ENCODE results near the gene NCBP1.
"Not testable (repeated sequence)": the region's sequence is repeated elsewhere in the genome, so short reads cannot be mapped to it uniquely, and the experiment has no call there.

The NCBP1 gene, protein sequence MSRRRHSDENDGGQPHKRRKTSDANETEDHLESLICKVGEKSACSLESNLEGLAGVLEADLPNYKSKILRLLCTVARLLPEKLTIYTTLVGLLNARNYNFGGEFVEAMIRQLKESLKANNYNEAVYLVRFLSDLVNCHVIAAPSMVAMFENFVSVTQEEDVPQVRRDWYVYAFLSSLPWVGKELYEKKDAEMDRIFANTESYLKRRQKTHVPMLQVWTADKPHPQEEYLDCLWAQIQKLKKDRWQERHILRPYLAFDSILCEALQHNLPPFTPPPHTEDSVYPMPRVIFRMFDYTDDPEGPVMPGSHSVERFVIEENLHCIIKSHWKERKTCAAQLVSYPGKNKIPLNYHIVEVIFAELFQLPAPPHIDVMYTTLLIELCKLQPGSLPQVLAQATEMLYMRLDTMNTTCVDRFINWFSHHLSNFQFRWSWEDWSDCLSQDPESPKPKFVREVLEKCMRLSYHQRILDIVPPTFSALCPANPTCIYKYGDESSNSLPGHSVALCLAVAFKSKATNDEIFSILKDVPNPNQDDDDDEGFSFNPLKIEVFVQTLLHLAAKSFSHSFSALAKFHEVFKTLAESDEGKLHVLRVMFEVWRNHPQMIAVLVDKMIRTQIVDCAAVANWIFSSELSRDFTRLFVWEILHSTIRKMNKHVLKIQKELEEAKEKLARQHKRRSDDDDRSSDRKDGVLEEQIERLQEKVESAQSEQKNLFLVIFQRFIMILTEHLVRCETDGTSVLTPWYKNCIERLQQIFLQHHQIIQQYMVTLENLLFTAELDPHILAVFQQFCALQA

DNA sequence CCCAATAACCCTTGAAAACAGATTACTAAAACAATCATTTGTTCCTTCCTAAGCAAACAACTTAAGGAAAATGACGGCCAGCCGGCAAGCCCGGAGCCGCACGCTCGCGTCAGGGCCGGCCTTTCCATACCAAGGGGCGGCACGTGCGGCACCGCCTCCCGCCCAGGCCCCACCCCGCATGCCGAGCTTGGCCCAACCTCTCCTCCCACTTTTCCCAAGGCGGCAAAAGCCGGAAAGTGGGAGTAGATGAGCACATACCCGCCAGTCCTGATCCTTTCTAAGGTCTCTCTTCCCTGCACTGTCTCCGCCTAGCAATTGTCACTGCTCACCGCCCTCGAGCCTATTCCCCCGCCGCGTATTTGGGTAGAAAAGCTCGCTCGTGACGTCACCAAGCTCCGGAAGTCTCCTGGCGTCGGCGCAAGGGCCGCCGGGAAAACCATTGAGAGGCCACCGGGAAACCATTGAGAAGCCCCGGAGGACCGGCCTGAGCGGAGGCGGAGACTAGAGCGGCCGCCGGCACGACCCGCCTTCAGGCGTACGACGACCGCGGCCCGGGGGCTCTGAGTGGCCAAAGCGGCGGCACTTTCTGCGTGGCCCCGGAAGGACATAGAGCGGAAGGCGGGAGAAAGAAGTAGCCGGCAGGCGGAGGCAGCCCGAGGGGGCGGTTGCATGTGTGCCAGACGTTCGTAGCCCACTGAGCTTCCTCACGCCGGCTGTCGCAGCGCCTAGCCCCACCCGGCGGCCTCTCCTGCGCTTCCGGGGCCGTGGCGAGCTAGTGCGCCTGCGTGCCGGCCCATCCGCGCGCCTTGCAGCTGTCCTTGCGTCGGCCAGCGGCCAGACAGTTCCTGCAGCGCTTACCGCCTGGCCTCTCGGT is at the start of gene NCBP1, which contains the start of gene TSTD2:
Gene NCBP1 (plus strand): TSS at position 837 of the 874 bp plus-strand sequence. CDS start 61 bp downstream, outside the sequence.
Gene TSTD2 (minus strand): TSS at position 384 of the 874 bp plus-strand sequence. CDS start 5,806 bp downstream, outside the sequence.
- DNase-seq: peak; percentile 79 to 89

DNA sequence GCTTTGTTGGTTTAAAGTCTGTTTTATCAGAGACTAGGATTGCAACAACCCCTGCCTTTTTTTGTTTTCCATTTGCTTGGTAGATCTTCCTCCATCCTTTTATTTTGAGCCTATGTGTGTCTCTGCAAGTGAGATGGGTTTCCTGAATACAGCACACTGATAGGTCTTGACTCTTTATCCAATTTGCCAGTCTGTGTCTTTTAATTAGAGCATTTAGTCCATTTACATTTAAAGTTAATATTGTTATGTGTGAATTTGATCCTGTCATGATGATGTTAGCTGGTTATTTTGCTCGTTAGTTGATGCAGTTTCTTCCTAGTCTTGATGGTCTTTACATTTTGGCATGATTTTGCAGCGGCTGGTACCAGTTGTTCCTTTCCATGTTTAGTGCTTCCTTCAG is 48.8 kb upstream of the NCBP1 start:
- not testable (repeated sequence) for DNase-seq

DNA sequence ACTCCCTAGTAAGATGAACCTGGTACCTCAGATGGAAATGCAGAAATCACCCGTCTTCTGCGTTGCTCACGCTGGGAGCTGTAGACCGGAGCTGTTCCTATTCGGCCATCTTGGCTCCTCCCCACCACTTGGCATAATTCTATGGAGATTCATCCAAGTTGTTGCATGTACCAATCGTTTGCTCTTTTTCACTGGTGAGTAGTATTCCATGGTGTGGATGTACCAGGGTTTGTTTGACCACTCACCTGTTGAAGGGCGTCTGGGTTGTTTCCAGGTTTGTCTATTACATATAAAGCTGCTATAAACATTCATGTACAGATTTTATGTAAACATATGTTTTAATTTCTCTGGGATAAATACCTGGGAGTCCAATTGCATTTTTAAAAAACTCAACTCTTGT is 46.7 kb upstream of the NCBP1 start:
- DNase-seq: not testable (repeated sequence)

DNA sequence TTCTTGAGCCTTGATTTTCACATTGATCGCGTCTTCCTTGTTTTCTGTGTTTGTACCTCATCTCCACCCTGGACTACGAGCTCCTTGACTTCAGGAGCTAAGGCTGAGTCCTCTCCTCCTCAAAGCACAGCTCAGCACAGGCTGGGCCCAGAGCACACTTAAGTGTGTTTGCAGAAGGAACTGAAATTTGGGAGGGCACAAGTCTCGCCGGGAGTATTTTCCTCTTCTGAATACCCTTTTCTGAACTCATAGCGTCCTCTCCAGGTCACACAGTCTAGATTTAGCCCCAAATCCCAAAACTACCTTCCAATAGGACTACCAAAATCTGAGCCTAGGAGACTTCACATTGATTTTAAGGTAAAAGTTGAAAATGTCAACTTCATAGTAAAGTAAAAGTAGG is 42.1 kb upstream of the NCBP1 start:
- no peak for DNase-seq

DNA sequence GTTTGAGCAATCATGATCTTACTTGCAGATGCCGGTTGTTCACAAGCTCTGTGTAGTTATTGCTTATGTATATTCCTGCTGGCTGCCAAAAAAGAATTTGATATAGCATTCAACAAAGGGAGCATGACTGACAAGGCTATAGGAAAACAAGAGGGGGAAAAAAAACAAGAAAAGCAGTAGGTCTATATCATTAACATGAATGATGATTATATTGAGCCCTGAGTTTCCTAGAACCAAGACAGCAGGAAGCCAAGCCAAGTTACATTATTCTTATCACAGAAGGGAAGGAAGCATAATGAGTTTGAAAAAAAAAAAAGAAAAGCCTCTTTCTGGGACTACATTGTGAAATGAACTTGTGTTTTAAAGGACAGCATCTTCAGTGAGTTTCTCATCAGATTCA is 41.5 kb upstream of the NCBP1 start:
- DNase-seq: no peak

DNA sequence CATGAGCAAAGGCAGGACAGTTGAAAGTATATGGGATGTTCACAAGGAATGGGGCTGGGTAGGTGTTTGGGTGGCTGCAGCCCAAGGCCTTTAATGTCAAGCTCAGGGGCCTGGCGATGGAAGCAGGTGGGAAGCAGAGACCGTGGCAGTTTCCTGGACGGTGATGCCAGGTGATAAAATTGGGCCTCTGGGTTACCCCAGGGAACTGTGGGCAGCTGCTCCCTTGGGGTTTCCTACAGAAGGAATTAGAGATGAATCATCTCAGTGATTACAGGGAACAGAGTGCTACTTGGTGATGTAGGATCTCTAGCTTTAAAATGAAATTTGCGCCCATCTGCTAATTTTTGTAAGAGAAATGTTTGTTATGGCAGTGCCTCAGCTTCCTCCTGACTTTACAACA is 39.7 kb upstream of the NCBP1 start:
- DNase-seq: no peak

DNA sequence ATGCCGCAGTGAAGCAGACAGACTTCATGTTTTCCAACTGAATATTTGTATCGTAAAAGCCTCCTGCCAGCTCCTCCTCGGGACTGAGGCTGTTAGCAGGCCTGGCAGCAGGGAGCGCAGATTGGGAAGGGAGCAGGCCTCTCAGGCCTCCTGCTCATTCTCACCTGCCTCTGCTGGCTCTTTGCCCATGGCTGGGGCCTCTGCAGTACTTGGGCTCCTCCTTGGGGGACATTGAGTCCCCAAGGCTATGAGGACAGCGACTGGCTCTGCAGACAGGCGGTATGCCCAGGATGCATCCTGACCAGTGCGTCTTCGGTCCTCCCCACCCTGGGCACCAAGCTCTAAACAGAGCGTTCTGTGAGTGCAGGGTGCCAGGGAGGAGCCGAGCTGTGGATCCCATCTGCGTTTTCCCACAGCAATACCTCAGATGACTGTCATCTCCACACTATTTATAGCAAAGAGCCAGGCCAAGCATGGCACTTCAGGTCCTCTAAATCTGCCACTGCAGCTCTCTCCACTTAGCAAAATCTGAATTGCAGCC is 39.2 kb upstream of the NCBP1 start:
- DNase-seq: peak; percentile 83 to 91

DNA sequence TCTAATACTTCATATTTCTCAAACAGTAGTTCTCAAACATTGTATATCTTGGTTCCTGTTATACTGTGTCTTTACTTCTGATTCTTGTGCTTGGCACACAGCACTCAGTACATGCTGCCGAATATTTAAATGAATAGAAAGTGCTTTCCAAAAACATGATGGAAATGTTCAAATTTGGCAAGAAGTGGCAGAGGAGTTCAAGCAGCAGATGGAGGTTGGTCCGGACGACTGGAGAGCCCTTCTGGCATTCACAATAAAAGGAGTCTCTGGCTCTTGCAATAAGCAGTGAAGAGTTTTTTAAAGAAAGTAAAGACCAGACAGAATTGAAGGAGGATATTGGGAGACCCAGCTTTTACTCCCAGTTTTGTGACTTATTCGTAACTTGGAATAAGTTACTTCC is 36.7 kb upstream of the NCBP1 start:
- DNase-seq: peak; percentile 35 to 92

DNA sequence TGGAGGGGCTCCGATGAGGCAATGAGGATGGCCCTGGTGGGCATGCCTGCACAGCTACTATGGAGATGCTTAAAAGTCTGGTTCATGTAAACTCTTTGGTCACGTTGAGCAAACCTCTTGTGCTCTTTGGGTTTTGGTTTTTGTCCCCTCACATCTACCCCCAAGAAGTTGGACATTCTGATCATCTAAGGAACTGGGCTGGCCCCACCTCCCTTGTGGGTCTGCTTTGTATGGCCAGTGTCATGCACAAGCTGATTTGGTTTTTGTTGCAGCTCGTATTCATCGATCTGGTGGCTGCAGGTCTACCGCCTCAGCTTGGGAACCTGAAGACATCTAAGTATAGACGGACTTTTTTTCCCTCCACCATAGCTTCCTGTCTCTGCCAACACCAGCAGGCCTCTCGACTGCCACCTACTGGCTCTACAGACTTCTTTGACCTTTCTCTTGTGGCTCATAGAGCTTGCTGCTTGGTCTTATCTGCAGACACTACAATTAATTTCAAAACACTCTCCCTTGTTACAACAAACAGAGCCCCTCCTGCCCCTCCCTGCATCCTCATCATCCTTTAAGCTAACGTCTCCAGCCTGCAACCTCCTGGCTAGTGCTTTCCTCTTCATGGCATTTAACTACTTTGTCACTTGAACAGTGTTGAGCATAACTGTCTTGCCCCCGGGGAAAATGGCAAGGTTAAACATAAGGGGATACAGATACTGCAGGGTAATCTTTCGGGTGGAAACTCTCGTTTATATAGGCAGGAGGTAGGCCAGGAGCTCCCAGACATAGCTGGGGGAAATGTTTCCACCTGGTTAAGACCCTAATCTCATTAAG is 34.9 kb upstream of the NCBP1 start:
- DNase-seq: peak; percentile 7 to 42

DNA sequence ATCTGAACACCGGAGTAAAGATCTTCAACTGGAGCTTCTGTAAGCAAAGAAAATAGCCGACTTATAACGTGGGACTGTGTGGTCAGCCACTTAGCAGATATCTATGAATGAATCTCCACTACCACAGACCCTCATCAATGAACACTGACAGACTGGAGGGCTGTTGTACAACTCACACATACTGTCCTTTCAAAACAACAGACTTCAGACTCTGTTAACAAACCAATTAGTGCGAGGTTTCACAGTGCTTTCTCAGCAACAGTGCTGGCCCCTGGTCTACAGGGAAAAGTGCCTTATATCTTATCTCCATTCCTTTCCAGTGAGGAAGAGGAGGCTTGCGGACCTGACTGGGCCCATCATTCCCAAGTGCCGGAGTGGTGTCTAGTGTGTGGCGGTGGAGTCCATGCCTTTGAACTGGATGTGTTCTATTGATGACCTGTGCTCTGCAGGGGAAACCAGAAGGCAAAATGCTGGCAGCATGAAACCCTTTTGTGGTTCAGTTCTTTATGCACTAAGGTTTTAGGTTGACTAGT is 34.2 kb upstream of the NCBP1 start:
- DNase-seq: no peak

DNA sequence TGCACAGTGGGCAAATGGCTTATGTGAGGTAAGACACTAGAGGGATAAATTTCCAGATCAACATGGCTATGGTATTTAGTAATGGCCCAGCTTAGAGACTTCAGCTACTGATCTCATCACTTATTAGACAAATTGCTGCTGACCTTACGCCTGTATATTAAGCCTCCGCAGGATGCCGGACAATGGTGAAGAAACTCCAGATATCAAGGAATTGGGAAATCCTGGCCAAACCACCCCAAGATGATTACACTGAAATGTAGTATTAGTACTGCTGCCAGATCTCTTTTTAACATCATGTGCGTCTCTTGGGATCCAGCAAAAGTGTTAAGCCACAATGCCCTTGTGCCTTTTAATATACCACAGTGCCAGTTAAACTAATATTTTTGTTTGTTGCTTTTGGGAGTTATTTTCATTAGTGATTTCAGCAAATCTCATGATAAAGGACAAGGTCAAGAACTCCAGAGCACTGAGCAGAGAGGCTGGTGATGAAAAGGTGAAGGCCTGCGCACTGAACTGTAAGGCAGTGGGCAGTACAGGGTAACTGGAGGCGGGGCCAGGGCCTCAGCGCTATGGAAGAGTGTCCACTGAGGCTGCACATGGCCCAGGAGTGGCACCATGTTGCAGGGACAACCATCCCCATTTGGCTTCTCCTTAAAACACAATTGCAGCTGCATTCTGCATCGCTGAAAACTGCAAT is 32.9 kb upstream of the NCBP1 start:
- DNase-seq: no peak

DNA sequence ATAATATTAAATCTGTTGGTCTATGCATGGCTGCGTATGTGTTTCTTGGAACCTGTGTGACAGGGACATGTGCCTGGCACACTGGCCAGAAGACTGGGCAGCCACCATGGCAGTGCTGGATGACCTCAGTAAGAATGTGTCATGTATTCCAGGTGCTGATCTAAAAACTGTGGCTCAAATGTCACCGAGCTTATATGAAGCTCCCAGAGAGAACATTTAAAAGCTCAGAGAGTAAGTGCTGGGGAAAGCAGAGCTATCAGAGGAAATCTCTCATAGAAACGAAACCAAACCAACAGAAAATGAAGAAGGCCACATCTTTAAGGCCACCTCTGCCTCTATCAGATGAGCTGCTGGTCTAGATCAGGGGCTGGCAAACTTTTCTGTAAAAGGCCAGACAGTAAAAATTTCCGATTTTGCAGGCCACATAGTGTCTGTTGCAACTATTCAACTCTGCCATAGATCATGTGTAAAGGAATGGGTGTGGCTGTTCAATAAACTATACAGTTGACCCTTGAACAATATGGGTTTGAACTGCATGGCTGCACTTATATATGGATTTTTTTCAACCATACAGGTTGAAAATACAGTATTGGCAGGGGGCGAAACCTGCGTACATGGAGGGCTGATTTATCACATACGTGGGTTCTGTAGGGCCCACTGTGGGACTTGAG is 32.3 kb upstream of the NCBP1 start:
- DNase-seq: no peak

DNA sequence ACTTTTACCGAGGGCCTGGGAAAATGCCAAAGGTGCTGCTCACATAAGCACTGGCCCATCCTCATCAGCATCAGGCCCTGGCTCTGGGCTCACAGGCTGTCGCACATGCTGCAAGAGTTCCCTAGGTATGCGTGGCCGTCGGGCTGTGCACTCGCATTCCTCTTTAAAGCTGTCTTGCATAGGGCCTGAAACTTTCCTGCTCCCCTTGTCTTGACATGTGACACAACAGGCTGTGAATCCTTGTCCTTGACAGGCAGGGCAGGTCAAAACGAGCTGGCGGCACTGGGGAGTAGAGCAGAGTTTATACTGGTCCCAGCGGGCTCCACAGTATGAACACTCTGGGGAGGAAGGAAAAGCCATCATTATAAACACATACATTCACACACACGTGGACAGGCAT is 31.2 kb upstream of the NCBP1 start:
- no peak for DNase-seq

DNA sequence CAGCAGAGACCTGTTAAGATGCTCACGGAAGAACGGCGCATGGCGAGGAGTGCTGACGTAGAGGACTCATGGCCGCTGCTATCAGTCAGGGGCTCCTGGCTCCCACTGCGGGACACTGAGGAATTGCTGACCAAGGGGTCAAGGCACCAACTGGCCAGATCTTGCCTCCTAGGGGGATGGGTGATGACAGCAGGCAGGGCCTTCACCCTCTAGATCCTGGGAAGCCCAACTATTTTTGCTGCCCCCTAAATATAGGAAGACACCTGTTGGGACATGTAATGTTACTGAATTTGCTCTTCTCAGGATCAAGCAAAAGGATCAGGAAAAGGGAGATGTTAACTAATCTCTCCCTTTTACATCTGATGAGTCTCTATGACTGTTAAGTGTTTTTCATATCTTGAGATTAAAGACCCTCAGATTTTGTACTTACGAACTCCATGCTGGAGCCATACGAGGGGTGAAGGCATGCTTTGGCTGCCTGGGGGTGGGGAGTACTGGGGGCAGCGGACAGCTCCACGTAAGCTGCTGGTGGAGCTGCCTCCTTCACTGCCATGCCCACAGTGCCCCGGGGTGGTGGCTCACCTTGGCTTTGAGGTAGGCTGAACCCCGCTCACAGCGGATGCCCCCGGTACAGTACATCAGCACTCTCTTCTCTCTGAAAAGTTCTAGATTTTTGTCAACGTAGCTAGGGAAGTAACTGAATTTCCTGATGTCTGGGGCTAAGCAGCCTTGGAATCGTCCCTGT is 28.5 kb upstream of the NCBP1 start:
- no peak for DNase-seq

DNA sequence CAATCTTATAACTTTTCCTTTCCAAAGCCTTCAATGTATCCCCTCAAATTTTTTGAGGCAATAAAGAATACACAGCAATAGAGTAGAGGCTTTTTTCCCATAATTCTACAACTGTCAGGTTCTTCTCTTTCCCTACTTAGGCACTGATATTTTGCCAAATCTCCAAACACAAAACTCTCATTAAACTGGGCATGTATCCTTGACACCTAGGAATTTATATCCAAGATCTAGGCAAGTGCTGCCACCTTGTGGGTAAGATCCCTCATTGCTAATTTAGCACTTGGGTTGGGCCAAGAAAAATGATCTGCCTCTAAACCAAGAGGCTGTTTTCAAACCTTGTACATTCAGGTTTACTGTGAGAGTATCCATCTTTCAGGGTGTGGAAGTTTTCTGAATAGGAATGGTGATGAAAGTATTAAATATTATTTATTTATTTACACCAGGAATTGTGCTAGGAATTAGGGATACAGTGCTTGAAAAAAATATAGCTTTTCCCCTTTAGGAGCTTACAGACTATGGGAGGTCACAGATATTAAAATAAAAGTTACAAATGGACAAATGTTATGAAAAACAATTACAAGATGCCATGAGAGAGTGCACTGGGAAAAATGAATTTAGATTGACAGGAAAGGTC is 18.1 kb upstream of the NCBP1 start:
- DNase-seq: peak in 1 of 2 experiments; percentile 53

DNA sequence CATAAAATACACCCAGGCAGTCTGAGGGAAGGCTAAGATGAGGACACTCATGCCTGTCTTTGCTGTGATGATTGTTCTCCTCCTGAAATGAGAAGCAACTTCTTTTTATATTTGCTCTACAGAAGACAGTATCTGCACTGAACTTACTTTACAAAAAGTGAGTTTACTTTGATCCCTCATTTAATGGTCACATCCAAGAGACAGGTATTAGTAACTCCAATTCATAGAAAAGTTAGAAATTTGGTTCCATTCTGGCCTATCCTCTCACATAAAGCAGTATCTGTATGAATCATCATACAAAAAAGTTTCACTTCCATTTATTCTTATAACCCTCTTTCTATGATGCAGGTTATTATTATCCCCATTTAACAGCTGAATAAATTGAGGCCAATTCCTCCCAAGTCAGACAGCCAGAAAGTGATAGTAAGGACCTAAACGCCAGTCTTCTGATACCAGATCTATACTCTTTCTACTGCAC is 15.6 kb upstream of the NCBP1 start:
- no peak for DNase-seq

DNA sequence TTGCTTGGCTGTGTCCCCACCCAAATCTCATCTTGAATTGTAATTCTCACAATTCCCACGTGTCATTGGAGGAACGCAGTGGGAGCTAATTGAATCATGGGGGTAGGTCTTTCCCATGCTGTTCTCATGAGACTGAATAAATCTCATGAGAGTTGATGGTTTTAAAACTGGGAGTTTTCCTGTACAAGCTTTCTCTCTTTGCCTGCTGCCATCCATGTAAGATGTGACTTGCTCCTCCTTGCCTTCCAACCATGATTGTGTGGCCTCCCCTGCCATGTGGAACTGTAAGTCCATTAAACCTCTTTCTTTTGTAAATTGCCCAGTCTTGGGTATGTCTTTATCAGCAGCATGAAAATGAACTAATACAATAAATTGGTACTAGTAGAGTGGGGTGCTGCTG is 13.6 kb upstream of the NCBP1 start:
- DNase-seq: not testable (repeated sequence)

DNA sequence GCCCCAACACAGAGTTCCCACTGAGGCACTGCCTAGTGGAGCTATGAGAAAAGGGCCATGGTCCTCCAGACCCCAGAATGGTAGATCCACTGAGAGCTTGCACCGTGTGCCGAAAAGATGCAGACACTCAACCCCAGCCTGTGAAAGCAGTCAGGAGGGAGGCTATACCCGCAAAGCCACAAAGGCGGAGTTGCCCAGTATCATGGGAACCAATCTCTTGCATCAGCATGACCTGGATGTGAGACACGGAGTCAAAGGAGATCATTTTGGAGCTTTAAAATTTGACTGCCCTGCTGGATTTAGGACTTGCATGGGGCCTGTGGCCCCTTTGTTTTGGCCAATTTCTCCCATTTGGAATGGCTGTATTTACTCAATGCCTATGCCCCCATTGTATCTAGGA is 11.1 kb upstream of the NCBP1 start:
- DNase-seq: not testable (repeated sequence)

DNA sequence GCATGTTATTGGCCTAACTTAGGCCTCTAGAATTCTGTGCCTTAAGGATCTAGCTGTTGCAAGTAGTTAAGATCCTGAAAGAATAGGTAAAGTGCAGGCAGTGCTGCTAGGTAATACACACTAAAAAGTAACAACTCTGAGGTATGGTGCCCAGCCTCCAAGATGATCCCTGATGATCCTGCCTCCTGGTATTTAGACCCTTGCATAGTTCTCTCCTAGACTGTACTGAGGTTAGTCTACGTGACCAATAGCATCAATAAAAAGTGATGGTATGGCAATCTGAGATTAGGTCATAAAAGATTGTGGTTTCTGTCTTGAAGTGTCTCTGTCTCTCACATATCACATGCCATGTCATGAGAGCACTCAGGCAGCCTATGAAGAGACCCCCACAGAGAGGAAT is 9.7 kb upstream of the NCBP1 start:
- no peak for DNase-seq
